Epithelial cell of umbilical artery (primary cell): ENCODE results near the gene TMEM60. TPM values are rescaled to one million over a fixed set of nuclear protein-coding genes. Genes with fewer than 3 reads are reported as not detected.

ENCODE experiments used
- total RNA-seq: library from RNA; depleted of rRNA; stranded (reverse); fragments of >200 nt; gene quantifications from 2 replicates; pipeline ENCODE4 v1.2.3, GENCODE V29; 2014

TMEM60 gene, protein sequence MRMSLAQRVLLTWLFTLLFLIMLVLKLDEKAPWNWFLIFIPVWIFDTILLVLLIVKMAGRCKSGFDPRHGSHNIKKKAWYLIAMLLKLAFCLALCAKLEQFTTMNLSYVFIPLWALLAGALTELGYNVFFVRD
- total RNA-seq = 12.3 and 19.0 TPM in 2 replicates

DNA sequence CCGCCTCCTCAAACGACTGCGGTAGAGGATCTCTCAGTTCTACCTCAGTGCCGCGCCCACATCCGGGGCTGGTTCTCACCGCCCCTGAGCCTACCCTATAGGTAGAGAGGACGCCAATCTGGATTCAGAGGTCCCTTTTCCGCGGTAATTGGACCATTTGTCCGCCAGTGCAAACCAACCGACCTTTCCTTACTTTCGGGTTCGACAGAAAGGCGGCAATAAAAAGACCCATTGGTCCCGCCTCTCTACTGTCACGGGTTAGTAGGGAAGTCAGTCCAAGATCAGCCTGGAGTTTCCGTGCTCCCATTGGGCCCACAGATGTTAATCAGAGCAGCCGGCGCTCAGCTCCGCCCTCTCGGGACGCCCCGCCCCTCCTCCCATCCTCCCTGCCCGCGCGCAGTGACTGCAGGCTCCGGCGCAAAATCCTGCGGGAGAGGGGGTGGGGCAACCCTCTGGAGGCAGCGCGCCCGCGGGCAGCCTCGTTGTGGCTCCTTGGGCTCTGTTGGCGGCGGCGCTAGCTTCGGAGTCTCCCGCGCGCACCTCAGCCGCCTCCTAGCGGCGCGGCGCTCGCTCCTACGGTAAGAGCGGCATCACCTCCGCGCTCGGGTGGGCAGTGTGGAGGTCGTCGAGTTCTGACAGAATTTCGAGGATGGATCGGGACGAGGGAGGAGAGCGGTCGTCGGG, at the start of gene TMEM60, which contains the start of gene PHTF2:
Gene TMEM60 (minus strand): TSS at position 41 of the 684 bp plus-strand sequence. CDS start 4,061 bp downstream, outside the sequence.
Gene PHTF2 (plus strand): TSS at position 380 of the 684 bp plus-strand sequence.

Other genes starting within 250 kb of the TMEM60 start
- 9.4 and 12.3 TPM in 2 replicates for gene RSBN1L, start 102.0 kb downstream of the TMEM60 start, total RNA-seq
- gene PHTF2, start 339 bp upstream of the TMEM60 start, total RNA-seq = 13.3 and 14.3 TPM in 2 replicates